Measurements from ENCODE around the gene GAPDHS. TPM values are rescaled to one million over a fixed set of nuclear protein-coding genes. Genes with fewer than 3 reads are reported as not detected.

The GAPDHS gene
- total and polyA plus RNA-seq, 2 of the 13 experiments (the other 11 are each of a cell fraction or from before 2014, with no cell fraction given) = not detected

- peak; percentile 58; the same call in 1 of the 2 replicates for TF ChIP-seq ARID4A (CRISPR knock-in tag; IDR thresholded peaks at IDR 0.05; ENCODE audit: borderline replicate concordance)
- no peak for TF ChIP-seq RFX3 (CRISPR knock-in tag; IDR thresholded peaks at IDR 0.05)
- TF ChIP-seq REXO4 (CRISPR knock-in tag; IDR thresholded peaks at IDR 0.05; ENCODE audit: borderline replicate concordance) = no peak
- TF ChIP-seq ATF1 (CRISPR knock-in tag; IDR thresholded peaks at IDR 0.05) = no peak
- peak; percentile 82 for TF ChIP-seq FOXP4 (CRISPR knock-in tag; IDR thresholded peaks at IDR 0.05)
- no peak for TF ChIP-seq ZNF18 (CRISPR knock-in tag; IDR thresholded peaks at IDR 0.05; ENCODE audit: insufficient replicate concordance)
- 0 out of 2 replicates have a peak, but pooled peaks have one; percentile 18 for TF ChIP-seq SP4 (CRISPR knock-in tag; IDR thresholded peaks at IDR 0.05)
- no peak for TF ChIP-seq ZNF597 (CRISPR knock-in tag; IDR thresholded peaks at IDR 0.05)
- TF ChIP-seq BATF2 (CRISPR knock-in tag; IDR thresholded peaks at IDR 0.05) = no peak
- no peak for TF ChIP-seq GLMP (CRISPR knock-in tag; IDR thresholded peaks at IDR 0.05; ENCODE audit: borderline replicate concordance)
- TF ChIP-seq ZNF788 (CRISPR knock-in tag; IDR thresholded peaks at IDR 0.05; ENCODE audit: borderline replicate concordance) = peak; percentile 72; the same call in 1 of the 2 replicates
- no peak for TF ChIP-seq FOXP1 (IDR thresholded peaks at IDR 0.05)
- peak; percentile 19; the same call in 1 of the 2 replicates for TF ChIP-seq FOXP1 (CRISPR knock-in tag; IDR thresholded peaks at IDR 0.05)
- TF ChIP-seq ZNF839 (CRISPR knock-in tag; IDR thresholded peaks at IDR 0.05; ENCODE audit: borderline replicate concordance) = no peak
These were observed 36.1 kb downstream of the GAPDHS start (continued) for GRCh38 chr19:35569281-35569781.
